Measurements from ENCODE around the gene SEMA3D. TPM values are rescaled to one million over a fixed set of nuclear protein-coding genes. Genes with fewer than 3 reads are reported as not detected.

The SEMA3D gene
- total and polyA plus RNA-seq, 2 experiments from 2014 or later, result 1.5 to 7.2 TPM

- Histone ChIP-seq H3F3A (replicated peaks; ENCODE audit: low read depth) (no peaks in the 10 kb centered on the region), H3K27ac (ENCODE audit: low read depth) (no peak overlapping the region), H4K20me1 (replicated peaks; ENCODE audit: insufficient read depth) (no peaks in the 10 kb centered on the region), H3K27me3 (ENCODE audit: insufficient read depth) (no peaks in the 10 kb centered on the region), H3K4me3 (no peak overlapping the region), H3K36me3 (ENCODE audit: insufficient read depth) (no peaks in the 10 kb centered on the region), H3K79me2 (replicated peaks; ENCODE audit: insufficient read depth) (no peaks in the 10 kb centered on the region), H3K9me2 (ENCODE audit: insufficient read depth) (no peaks in the 10 kb centered on the region), H3K4me2 (no peak overlapping the region), H2AFZ (no peak overlapping the region), H3K4me1 (ENCODE audit: insufficient read depth) (no peaks in the 10 kb centered on the region)
- no peaks in the 10 kb centered on the region for H3K4me1 Mint-ChIP-seq
- H3K27ac Mint-ChIP-seq, result no peak overlapping the region
- no peak for ATAC-seq
- no peaks in the 10 kb centered on the region for H3K9me3 Mint-ChIP-seq
- no peak for TF ChIP-seq JUNB (IDR thresholded peaks at IDR 0.05; ENCODE audit: unreplicated experiment)
- no peak for TF ChIP-seq NANOG (IDR thresholded peaks at IDR 0.05; ENCODE audit: borderline replicate concordance)
- no peak for TF ChIP-seq ZNF331 (CRISPR knock-in tag; IDR thresholded peaks at IDR 0.05; ENCODE audit: low read depth)
- TF ChIP-seq STAT1 (IDR thresholded peaks at IDR 0.05; ENCODE audit: unreplicated experiment), result no peak
- no peak for TF ChIP-seq EZH2phosphoT487 (IDR thresholded peaks at IDR 0.05; ENCODE audit: unreplicated experiment)
- TF ChIP-seq CTCF (conservative IDR thresholded peaks at IDR 0.05; ENCODE audit: low read depth in 2 of 2), result no peak
- TF ChIP-seq ZNF462 (CRISPR knock-in tag; IDR thresholded peaks at IDR 0.05), result no peak
- no peak for TF ChIP-seq EZH2 (IDR thresholded peaks at IDR 0.05; ENCODE audit: low read depth, unreplicated experiment)
- TF ChIP-seq CREB1 (CRISPR knock-in tag; IDR thresholded peaks at IDR 0.05; ENCODE audit: low read depth), result no peak
- no peak overlapping the region for H3K4me3 Mint-ChIP-seq
- DNase-seq (ENCODE audit: low spot score), result no peak
- no peaks in the 10 kb centered on the region for H3K27me3 Mint-ChIP-seq (ENCODE audit: insufficient read depth, low read depth, poor library complexity)
- no peaks in the 10 kb centered on the region for H3K36me3 Mint-ChIP-seq (ENCODE audit: low read depth)
These were observed 14.3 kb downstream of the SEMA3D start for GRCh38 chr7:85172530-85172941.

Measured in GM23338 (cell line).